ENCODE results near the gene IFITM10.

- TF ChIP-seq ESRRG (CRISPR knock-in tag; IDR thresholded peaks at IDR 0.05) = no peak
- no peak for TF ChIP-seq ZNF565 (CRISPR knock-in tag; conservative IDR thresholded peaks at IDR 0.05; ENCODE audit: low read depth)
- no peak for TF ChIP-seq OSR1 (CRISPR knock-in tag; IDR thresholded peaks at IDR 0.05)
- TF ChIP-seq SNAI2 (CRISPR knock-in tag; IDR thresholded peaks at IDR 0.05) = no peak
- TF ChIP-seq ARNTL (CRISPR knock-in tag; IDR thresholded peaks at IDR 0.05; ENCODE audit: borderline replicate concordance, low read depth) = no peak
- TF ChIP-seq RARB (CRISPR knock-in tag; IDR thresholded peaks at IDR 0.05) = no peak
- TF ChIP-seq, protein P1, sequence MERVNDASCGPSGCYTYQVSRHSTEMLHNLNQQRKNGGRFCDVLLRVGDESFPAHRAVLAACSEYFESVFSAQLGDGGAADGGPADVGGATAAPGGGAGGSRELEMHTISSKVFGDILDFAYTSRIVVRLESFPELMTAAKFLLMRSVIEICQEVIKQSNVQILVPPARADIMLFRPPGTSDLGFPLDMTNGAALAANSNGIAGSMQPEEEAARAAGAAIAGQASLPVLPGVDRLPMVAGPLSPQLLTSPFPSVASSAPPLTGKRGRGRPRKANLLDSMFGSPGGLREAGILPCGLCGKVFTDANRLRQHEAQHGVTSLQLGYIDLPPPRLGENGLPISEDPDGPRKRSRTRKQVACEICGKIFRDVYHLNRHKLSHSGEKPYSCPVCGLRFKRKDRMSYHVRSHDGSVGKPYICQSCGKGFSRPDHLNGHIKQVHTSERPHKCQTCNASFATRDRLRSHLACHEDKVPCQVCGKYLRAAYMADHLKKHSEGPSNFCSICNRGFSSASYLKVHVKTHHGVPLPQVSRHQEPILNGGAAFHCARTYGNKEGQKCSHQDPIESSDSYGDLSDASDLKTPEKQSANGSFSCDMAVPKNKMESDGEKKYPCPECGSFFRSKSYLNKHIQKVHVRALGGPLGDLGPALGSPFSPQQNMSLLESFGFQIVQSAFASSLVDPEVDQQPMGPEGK (CRISPR knock-in tag; IDR thresholded peaks at IDR 0.05; ENCODE audit: borderline replicate concordance) = no peak
- TF ChIP-seq ZFP30 (CRISPR knock-in tag; IDR thresholded peaks at IDR 0.05) = no peak
- no peak for TF ChIP-seq POU6F1 (CRISPR knock-in tag; IDR thresholded peaks at IDR 0.05; ENCODE audit: borderline replicate concordance, low read depth)
- TF ChIP-seq TSHZ2 (CRISPR knock-in tag; IDR thresholded peaks at IDR 0.05) = no peak
- TF ChIP-seq, protein P2, sequence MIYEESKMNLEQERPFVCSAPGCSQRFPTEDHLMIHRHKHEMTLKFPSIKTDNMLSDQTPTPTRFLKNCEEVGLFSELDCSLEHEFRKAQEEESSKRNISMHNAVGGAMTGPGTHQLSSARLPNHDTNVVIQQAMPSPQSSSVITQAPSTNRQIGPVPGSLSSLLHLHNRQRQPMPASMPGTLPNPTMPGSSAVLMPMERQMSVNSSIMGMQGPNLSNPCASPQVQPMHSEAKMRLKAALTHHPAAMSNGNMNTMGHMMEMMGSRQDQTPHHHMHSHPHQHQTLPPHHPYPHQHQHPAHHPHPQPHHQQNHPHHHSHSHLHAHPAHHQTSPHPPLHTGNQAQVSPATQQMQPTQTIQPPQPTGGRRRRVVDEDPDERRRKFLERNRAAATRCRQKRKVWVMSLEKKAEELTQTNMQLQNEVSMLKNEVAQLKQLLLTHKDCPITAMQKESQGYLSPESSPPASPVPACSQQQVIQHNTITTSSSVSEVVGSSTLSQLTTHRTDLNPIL (CRISPR knock-in tag; IDR thresholded peaks at IDR 0.05; ENCODE audit: low read depth) = no peak
- no peak for TF ChIP-seq BACH2 (CRISPR knock-in tag; IDR thresholded peaks at IDR 0.05; ENCODE audit: borderline replicate concordance)
Observed at GRCh38 chr11:1750840-1751530, 590 bp upstream of the IFITM10 start.
